HepG2 (cell line): Measurements from ENCODE around the gene ATXN7L3B. TPM values are rescaled to one million over a fixed set of nuclear protein-coding genes. Genes with fewer than 3 reads are reported as not detected.

Experiments used
- CREB1 ChIP-seq, 2 experiments: fragments of 450-650 bp in 1 of 2; IDR thresholded peaks; 2 replicates each; pipeline ENCODE4 v1.6.1; 2016 to 2017; ENCODE audit warnings: control low read depth in 1 of 2, mild to moderate bottlenecking in 1 of 2, missing compliant biosample characterization in 1 of 2, missing genetic modification characterization in 1 of 2
- HINFP ChIP-seq: sonication (generic); formaldehyde crosslinking; IDR thresholded peaks from 2 replicates; pipeline ENCODE4 v1.4.0; 2020; ENCODE audit warnings: low read depth, mild to moderate bottlenecking, missing genetic modification reagents
- HNRNPH1 ChIP-seq: fragments of 200-400 bp; formaldehyde crosslinking; optimal IDR thresholded peaks from 2 replicates; pipeline ENCODE3; 2017; ENCODE audit warnings: mild to moderate bottlenecking, low read depth, low read length
- NR2C2 ChIP-seq: sonication (generic); formaldehyde crosslinking; IDR thresholded peaks from 2 replicates; pipeline ENCODE4 v1.4.0; 2020; ENCODE audit warnings: missing genetic modification reagents, mild to moderate bottlenecking, moderate library complexity, borderline replicate concordance
- RBAK ChIP-seq: sonication (generic); formaldehyde crosslinking; IDR thresholded peaks from 2 replicates; pipeline ENCODE4 v1.5.1; 2020; ENCODE audit warnings: mild to moderate bottlenecking, missing genetic modification reagents
- SNAPC4 ChIP-seq: sonication (generic); formaldehyde crosslinking; IDR thresholded peaks from 2 replicates; pipeline ENCODE4 v1.4.0; 2020; ENCODE audit warnings: mild to moderate bottlenecking, missing genetic modification reagents
- TCF7L2 ChIP-seq: IDR thresholded peaks from 2 replicates; pipeline ENCODE4 v1.6.1; 2011; ENCODE audit warnings: mild to moderate bottlenecking, low read depth, low read length, moderate library complexity
- ZMAT3 ChIP-seq: sonication (generic); formaldehyde crosslinking; conservative IDR thresholded peaks from 2 replicates; pipeline ENCODE4 v1.7.0; 2021; ENCODE audit warnings: missing genetic modification reagents
- ZNF350 ChIP-seq: sonication (generic); formaldehyde crosslinking; IDR thresholded peaks from 2 replicates; pipeline ENCODE4 v1.4.0; 2020; ENCODE audit warnings: mild to moderate bottlenecking, low read depth, missing genetic modification reagents, borderline replicate concordance
- ZNF552 ChIP-seq: sonication (generic); formaldehyde crosslinking; IDR thresholded peaks from 2 replicates; pipeline ENCODE4 v1.9.0; 2022; ENCODE audit warnings: missing genetic modification reagents, mild to moderate bottlenecking, borderline replicate concordance
- ZNF563 ChIP-seq: sonication (generic); formaldehyde crosslinking; IDR thresholded peaks from 2 replicates; pipeline ENCODE4 v1.8.0; 2022; ENCODE audit warnings: mild to moderate bottlenecking, moderate library complexity, missing genetic modification reagents
- ZSCAN20 ChIP-seq: sonication (generic); formaldehyde crosslinking; IDR thresholded peaks from 2 replicates; pipeline ENCODE4 v1.4.0; 2020; ENCODE audit warnings: missing genetic modification reagents, mild to moderate bottlenecking, borderline replicate concordance
- polyA plus RNA-seq, 8 experiments: library from polyadenylated mRNA; depleted of rRNA in 3 of 8; stranded (reverse) in 7 of 8; unstranded in 1 of 8; fragments of >200 nt; fragmentation: Illumina TruSeq in 4 of 8; extraction: Trizol in 4 of 8; gene quantifications; 2 replicates each; pipeline versions ENCODE4 v1.2.1 to v1.2.3, GENCODE V29; 2011 to 2016; ENCODE audit warnings: low read depth in 4 of 8, missing spikeins in 1 of 8, mixed read lengths in 1 of 8; ENCODE audit not compliant: insufficient read depth in 1 of 8
- total RNA-seq, 5 experiments: library from RNA; depleted of rRNA; stranded (reverse); fragments of >200 nt; fragmentation: Illumina TruSeq; extraction: Trizol; gene quantifications; 2 replicates each; pipeline ENCODE4 v1.2.3, GENCODE V29; 2016; ENCODE audit warnings: low read depth in 1 of 5

ATXN7L3B gene
- total and polyA plus RNA-seq, 2 of the 13 experiments (the other 11 are each of a cell fraction or from before 2014, with no cell fraction given): 20.1 to 23.8 TPM

- peak; percentile 16; the same call in 1 of the 2 replicates for TF ChIP-seq NR2C2
- TF ChIP-seq ZNF350: peak; percentile 78; the same call in 1 of the 2 replicates
- no peak for TF ChIP-seq RBAK (CRISPR knock-in tag)
- 0 out of 2 replicates have a peak, but pooled peaks have one; percentile 64 for TF ChIP-seq ZNF552
- TF ChIP-seq ZSCAN20: 0 out of 2 replicates have a peak, but pooled peaks have one; percentile 49
- 0 out of 2 replicates have a peak, but pooled peaks have one; percentile 68 for TF ChIP-seq SNAPC4 (CRISPR knock-in tag)
- TF ChIP-seq CREB1 (IDR thresholded peaks at IDR 0.05): no peak
- 0 out of 2 replicates have a peak, but pooled peaks have one; percentile 26 for TF ChIP-seq CREB1 (CRISPR knock-in tag; IDR thresholded peaks at IDR 0.05)
- TF ChIP-seq ZMAT3 (CRISPR knock-in tag): peak; percentile 57
- TF ChIP-seq TCF7L2: no peak
- TF ChIP-seq ZNF563 (CRISPR knock-in tag): peak; percentile 92
- TF ChIP-seq HNRNPH1: no peak
- no peak for TF ChIP-seq HINFP
Observed at GRCh38 chr12:74537707-74538385, at the start of gene ATXN7L3B (continued).
